ENCODE data around the gene FSTL4. TPM values are rescaled to one million over a fixed set of nuclear protein-coding genes. Genes with fewer than 3 reads are reported as not detected.

The FSTL4 gene
- polyA plus RNA-seq, 3 donors, result not detected

DNA sequence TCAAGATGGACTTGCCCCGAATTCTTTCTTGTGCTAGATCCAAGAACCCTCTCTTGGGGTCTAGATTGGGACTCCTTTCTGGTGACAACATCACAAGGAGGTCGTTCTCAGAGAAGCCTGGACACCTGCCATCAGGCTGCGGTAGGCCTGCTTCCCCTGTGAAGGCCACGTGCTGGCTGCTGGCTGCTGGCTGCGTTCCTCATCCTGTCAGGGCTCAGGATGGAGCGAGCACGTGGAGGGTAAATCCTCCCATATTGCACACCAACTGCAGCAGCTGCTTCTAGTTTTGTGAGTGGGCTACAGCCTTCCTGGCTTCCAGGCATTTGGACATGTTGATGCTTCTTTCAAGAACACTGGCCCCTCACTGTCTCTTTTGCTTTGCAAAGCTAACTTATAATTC lies 464.9 kb downstream of the FSTL4 start:
- H3K4me3 Mint-ChIP-seq, result no peak overlapping the region
- no peak overlapping the region for H3K27ac Mint-ChIP-seq

More for the DNA sequence above, 464.9 kb downstream of the FSTL4 start:
- H3K27me3 Mint-ChIP-seq (ENCODE audit: low read depth in 3 of 3), result peaks cover 0 to 2% (median 0%) of the 10 kb centered on the region in 3 donors
- no peak overlapping the region for H3K9ac ChIP-seq (ENCODE audit: insufficient read depth, low read length, poor library complexity, severe bottlenecking)
- no peak overlapping the region for H3K4me2 ChIP-seq (replicated peaks; ENCODE audit: extremely low read depth, low read length, poor library complexity, severe bottlenecking)
- no peaks in the 10 kb centered on the region for H3K79me2 ChIP-seq (ENCODE audit: insufficient read depth, low read length)
- no peak overlapping the region for H3K27ac ChIP-seq (ENCODE audit: low read depth in 1 of 2, low read length in 2 of 2)
- no peaks in the 10 kb centered on the region for H3K27me3 ChIP-seq (ENCODE audit: control insufficient read depth in 2 of 2, insufficient read depth in 2 of 2, low read length in 2 of 2)
- H3K4me1 Mint-ChIP-seq, result peaks cover 28% of the 10 kb centered on the region
- TF ChIP-seq, protein P1, sequence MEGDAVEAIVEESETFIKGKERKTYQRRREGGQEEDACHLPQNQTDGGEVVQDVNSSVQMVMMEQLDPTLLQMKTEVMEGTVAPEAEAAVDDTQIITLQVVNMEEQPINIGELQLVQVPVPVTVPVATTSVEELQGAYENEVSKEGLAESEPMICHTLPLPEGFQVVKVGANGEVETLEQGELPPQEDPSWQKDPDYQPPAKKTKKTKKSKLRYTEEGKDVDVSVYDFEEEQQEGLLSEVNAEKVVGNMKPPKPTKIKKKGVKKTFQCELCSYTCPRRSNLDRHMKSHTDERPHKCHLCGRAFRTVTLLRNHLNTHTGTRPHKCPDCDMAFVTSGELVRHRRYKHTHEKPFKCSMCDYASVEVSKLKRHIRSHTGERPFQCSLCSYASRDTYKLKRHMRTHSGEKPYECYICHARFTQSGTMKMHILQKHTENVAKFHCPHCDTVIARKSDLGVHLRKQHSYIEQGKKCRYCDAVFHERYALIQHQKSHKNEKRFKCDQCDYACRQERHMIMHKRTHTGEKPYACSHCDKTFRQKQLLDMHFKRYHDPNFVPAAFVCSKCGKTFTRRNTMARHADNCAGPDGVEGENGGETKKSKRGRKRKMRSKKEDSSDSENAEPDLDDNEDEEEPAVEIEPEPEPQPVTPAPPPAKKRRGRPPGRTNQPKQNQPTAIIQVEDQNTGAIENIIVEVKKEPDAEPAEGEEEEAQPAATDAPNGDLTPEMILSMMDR (IDR thresholded peaks at IDR 0.05), result no peak
- H3K9me3 Mint-ChIP-seq, result peaks cover 9 to 16% (median 12%) of the 10 kb centered on the region in 7 donors
- H3K9me3 ChIP-seq (replicated peaks in 1 of 2; ENCODE audit: control insufficient read depth in 1 of 2, insufficient read depth in 1 of 2, low read length in 2 of 2), result peaks cover 0 to 8% of the 10 kb centered on the region in 2 donors
- no peaks in the 10 kb centered on the region for H4K20me1 ChIP-seq (ENCODE audit: insufficient read depth, low read length)
- H3K4me3 ChIP-seq (replicated peaks in 1 of 3; ENCODE audit: low read depth in 2 of 3, low read length in 3 of 3), result no peak overlapping the region
- H3K36me3 Mint-ChIP-seq, result no peaks in the 10 kb centered on the region
- H3K4me1 ChIP-seq (ENCODE audit: control insufficient read depth in 1 of 2, insufficient read depth in 2 of 2, low read length in 2 of 2), result no peaks in the 10 kb centered on the region
- H2AFZ ChIP-seq (ENCODE audit: insufficient read depth, low read depth, low read length, poor library complexity, severe bottlenecking), result no peak overlapping the region
- intact Hi-C loops (cut with micrococcal nuclease), result no loop called here
- 5% methylated on average over 7 of the region's 7 CpGs for WGBS (ENCODE audit: insufficient coverage)
- H3K36me3 ChIP-seq (replicated peaks in 1 of 2; ENCODE audit: control insufficient read depth in 1 of 2, insufficient read depth in 2 of 2, low read length in 2 of 2), result no peaks in the 10 kb centered on the region
- no peak for DNase-seq

Small RNA genes lying within 50 kb of the gene (small RNA-seq; reads per million reads assigned to genes)
- gene MIR1289-2 (ENCODE audit: insufficient read length, low read depth), result not detected

Data from CD14-positive monocyte (primary cell).